ENCODE measurements around the gene E2F8. TPM values are rescaled to one million over a fixed set of nuclear protein-coding genes. Genes with fewer than 3 reads are reported as not detected.
"Not testable (repeated sequence)": the region's sequence is repeated elsewhere in the genome, so short reads cannot be mapped to it uniquely, and the experiment has no call there.

The E2F8 gene
- polyA plus RNA-seq, 4 donors: 0.27 to 13.3 (median 2.6) TPM

DNA sequence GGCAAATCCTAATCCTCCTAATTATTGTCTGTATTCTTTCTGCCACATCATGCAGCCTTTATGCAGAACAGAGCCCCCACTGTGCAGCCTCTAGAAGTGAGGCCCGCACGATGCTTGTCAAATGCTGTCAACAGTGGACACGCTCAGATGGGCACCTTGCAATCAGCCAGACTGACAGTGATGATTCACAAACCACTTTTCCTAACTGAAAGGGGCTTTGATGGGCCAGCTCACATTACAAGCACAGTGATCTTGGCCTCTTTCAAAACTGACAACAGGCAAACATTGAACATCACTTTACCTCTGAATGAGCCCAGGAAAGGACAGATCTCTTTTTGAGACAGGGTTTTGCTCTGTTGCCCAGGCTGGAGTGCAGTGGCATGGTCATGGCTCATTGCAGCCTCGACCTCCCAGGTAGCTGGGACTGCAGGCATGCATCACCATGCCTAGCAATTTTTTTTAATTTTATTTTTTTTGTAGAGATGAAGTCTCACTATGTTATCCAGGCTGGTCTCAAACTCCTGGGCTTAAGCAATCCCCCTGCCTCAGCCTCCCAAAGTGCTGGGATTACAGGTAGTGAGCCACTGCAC lies 18.0 kb upstream of the E2F8 start:
- no peak for DNase-seq
- Histone ChIP-seq H3K36me3 (ENCODE audit: control insufficient read depth in 3 of 3, insufficient read depth in 2 of 3, low read depth in 1 of 3, low read length in 3 of 3) (no peaks in the 10 kb centered on the region), H3K27ac (ENCODE audit: low read depth in 1 of 3, low read length in 2 of 3) (no peak overlapping the region), H3K4me3 (ENCODE audit: low read depth in 1 of 3, low read length in 3 of 3) (no peak overlapping the region), H3K27me3 (ENCODE audit: control insufficient read depth in 3 of 3, insufficient read depth in 3 of 3, low read length in 3 of 3) (no peaks in the 10 kb centered on the region), H3K9me3 (ENCODE audit: control insufficient read depth in 2 of 2, insufficient read depth in 1 of 2, low read depth in 1 of 2, low read length in 1 of 2) (no peaks in the 10 kb centered on the region), H3K4me1 (ENCODE audit: control insufficient read depth in 3 of 3, insufficient read depth in 2 of 3, low read depth in 1 of 3, low read length in 2 of 3) (no peaks in the 10 kb centered on the region)
- no peak for FAIRE-seq
- 77 to 80% (median 77%) methylated on average over 4 of the region's 4 CpGs for WGBS, 3 donors

DNA sequence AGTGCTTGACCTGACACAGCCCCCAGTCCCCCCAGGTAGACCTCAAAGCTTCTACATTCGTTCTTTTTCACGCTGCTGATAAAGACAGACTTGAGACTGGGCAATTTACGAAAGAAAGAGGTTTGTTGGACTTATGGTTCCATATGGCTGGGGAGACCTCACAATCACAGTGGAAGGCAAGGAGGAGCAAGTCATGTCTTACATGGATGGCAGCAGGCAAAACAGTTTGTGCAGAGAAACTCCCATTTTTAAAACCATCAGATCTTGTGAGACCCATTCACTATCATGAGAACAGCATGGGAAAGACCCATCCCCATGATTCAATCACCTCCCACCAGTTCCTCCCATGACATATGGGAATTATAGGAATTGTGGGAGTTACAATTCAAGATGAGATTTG lies 13.7 kb upstream of the E2F8 start:
- WGBS, 3 donors: 55 to 75% (median 60%) methylated on average over 3 of the region's 3 CpGs
- H3K27ac ChIP-seq (ENCODE audit: low read depth in 1 of 3, low read length in 2 of 3); FAIRE-seq; H3K36me3 ChIP-seq (ENCODE audit: control insufficient read depth in 3 of 3, insufficient read depth in 2 of 3, low read depth in 1 of 3, low read length in 3 of 3); H3K4me3 ChIP-seq (ENCODE audit: low read depth in 1 of 3, low read length in 3 of 3); H3K4me1 ChIP-seq (ENCODE audit: control insufficient read depth in 3 of 3, insufficient read depth in 2 of 3, low read depth in 1 of 3, low read length in 2 of 3); H3K27me3 ChIP-seq (ENCODE audit: control insufficient read depth in 3 of 3, insufficient read depth in 3 of 3, low read length in 3 of 3); H3K9me3 ChIP-seq (ENCODE audit: control insufficient read depth in 2 of 2, insufficient read depth in 1 of 2, low read depth in 1 of 2, low read length in 1 of 2); DNase-seq: not testable (repeated sequence)

GRCh38 chr11:19253817-19254216 lies 13.1 kb upstream of the E2F8 start:
- Histone ChIP-seq H3K9me3 (ENCODE audit: control insufficient read depth in 2 of 2, insufficient read depth in 1 of 2, low read depth in 1 of 2, low read length in 1 of 2) (no peaks in the 10 kb centered on the region), H3K27ac (ENCODE audit: low read depth in 1 of 3, low read length in 2 of 3) (no peak overlapping the region), H3K4me1 (ENCODE audit: control insufficient read depth in 3 of 3, insufficient read depth in 2 of 3, low read depth in 1 of 3, low read length in 2 of 3) (no peaks in the 10 kb centered on the region), H3K36me3 (ENCODE audit: control insufficient read depth in 3 of 3, insufficient read depth in 2 of 3, low read depth in 1 of 3, low read length in 3 of 3) (no peaks in the 10 kb centered on the region), H3K4me3 (ENCODE audit: low read depth in 1 of 3, low read length in 3 of 3) (no peak overlapping the region), H3K27me3 (ENCODE audit: control insufficient read depth in 3 of 3, insufficient read depth in 3 of 3, low read length in 3 of 3) (no peaks in the 10 kb centered on the region)
- FAIRE-seq (no peak), DNase-seq (no peak)
- 64 to 72% (median 70%) methylated on average over 3 of the region's 3 CpGs for WGBS, 3 donors

DNA sequence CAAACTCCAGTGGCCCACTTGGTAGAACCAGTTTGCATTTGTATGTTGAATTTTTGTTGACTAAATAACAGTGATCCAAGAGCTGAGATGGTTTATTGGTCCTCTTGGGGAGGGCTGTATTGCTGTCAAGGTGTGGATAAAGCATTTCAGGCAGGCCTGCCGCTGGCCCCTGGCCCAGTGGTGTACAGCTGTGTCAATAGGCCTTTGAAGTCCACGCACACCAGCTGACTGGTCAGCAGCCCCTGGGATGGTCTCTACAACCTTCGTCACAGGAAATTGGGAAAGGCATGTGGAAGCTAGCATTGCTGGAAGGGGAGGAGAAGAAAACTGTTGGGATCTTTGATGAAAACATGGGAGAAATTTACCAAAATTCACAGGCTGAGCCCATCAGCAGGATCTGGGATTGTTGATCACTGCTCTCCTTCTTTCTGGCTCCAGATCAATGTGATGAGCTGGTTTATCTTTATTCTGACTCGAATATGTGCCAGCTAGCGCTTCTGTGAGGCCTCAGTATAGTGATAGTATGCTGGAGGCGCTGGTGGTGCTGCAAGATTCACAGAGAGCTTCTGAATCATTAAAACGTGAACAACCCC lies 12.5 kb upstream of the E2F8 start:
- H3K4me3 ChIP-seq (ENCODE audit: low read depth in 1 of 3, low read length in 3 of 3): no peak overlapping the region
- H3K4me1 ChIP-seq (ENCODE audit: control insufficient read depth in 3 of 3, insufficient read depth in 2 of 3, low read depth in 1 of 3, low read length in 2 of 3): no peaks in the 10 kb centered on the region
- H3K9me3 ChIP-seq (ENCODE audit: control insufficient read depth in 2 of 2, insufficient read depth in 1 of 2, low read depth in 1 of 2, low read length in 1 of 2): no peaks in the 10 kb centered on the region
- DNase-seq (no peak), FAIRE-seq (no peak)
- 74 to 79% (median 77%) methylated on average over 7 of the region's 7 CpGs for WGBS, 3 donors
- no peak overlapping the region for H3K27ac ChIP-seq (ENCODE audit: low read depth in 1 of 3, low read length in 2 of 3)
- no peaks in the 10 kb centered on the region for H3K27me3 ChIP-seq (ENCODE audit: control insufficient read depth in 3 of 3, insufficient read depth in 3 of 3, low read length in 3 of 3)
- H3K36me3 ChIP-seq (ENCODE audit: control insufficient read depth in 3 of 3, insufficient read depth in 2 of 3, low read depth in 1 of 3, low read length in 3 of 3): no peaks in the 10 kb centered on the region

DNA sequence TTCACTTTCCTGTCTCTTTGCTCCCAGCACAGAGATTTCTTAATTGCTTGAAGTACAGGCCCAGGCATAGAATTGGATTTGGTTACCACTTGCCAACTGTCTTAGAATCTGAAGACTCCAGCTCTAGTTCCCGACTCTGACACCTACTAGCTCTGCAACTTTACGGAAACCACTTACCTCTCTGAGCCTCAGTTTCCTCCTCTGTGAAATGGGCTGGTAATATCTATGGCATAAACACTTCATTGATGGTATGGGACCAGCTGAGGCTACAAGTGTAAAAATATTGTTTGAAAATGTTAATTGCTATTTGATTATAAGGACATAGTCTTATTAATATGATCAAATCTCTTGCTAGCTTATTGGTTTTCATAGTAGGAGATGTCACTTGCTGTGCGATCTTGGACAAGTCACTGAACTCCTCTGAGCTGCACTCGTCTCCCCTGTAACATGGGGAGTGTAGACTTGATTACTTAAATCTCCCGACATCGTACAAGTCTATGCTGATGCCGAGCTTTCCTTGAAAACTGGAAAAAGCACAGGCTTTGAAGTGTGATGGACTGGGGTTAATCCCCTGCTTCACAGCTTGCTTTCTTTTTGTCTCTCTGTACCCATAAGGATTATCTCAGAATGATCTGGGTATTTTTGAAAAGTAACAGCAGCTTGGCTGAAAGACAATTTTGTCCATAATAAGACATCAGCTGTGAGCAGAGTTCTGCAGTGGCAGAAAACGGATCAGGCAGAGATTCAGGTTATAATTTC lies 11.8 kb upstream of the E2F8 start:
- Histone ChIP-seq H3K27me3 (ENCODE audit: control insufficient read depth in 3 of 3, insufficient read depth in 3 of 3, low read length in 3 of 3) (no peaks in the 10 kb centered on the region), H3K27ac (ENCODE audit: low read depth in 1 of 3, low read length in 2 of 3) (no peak overlapping the region), H3K36me3 (ENCODE audit: control insufficient read depth in 3 of 3, insufficient read depth in 2 of 3, low read depth in 1 of 3, low read length in 3 of 3) (no peaks in the 10 kb centered on the region), H3K4me1 (ENCODE audit: control insufficient read depth in 3 of 3, insufficient read depth in 2 of 3, low read depth in 1 of 3, low read length in 2 of 3) (no peaks in the 10 kb centered on the region), H3K4me3 (ENCODE audit: low read depth in 1 of 3, low read length in 3 of 3) (no peak overlapping the region), H3K9me3 (ENCODE audit: control insufficient read depth in 2 of 2, insufficient read depth in 1 of 2, low read depth in 1 of 2, low read length in 1 of 2) (no peaks in the 10 kb centered on the region)
- FAIRE-seq: no peak
- WGBS, 3 donors: 76 to 84% (median 83%) methylated on average over 8 of the region's 8 CpGs
- no peak for DNase-seq

GRCh38 chr11:19251577-19251976 lies 10.8 kb upstream of the E2F8 start:
- Histone ChIP-seq H3K36me3 (ENCODE audit: control insufficient read depth in 3 of 3, insufficient read depth in 2 of 3, low read depth in 1 of 3, low read length in 3 of 3) (no peaks in the 10 kb centered on the region), H3K27ac (ENCODE audit: low read depth in 1 of 3, low read length in 2 of 3) (no peak overlapping the region), H3K4me1 (ENCODE audit: control insufficient read depth in 3 of 3, insufficient read depth in 2 of 3, low read depth in 1 of 3, low read length in 2 of 3) (no peaks in the 10 kb centered on the region), H3K4me3 (ENCODE audit: low read depth in 1 of 3, low read length in 3 of 3) (no peak overlapping the region), H3K27me3 (ENCODE audit: control insufficient read depth in 3 of 3, insufficient read depth in 3 of 3, low read length in 3 of 3) (no peaks in the 10 kb centered on the region), H3K9me3 (ENCODE audit: control insufficient read depth in 2 of 2, insufficient read depth in 1 of 2, low read depth in 1 of 2, low read length in 1 of 2) (no peaks in the 10 kb centered on the region)
- DNase-seq (no peak), FAIRE-seq (no peak)

- 95 to 100% (median 100%) methylated on average over 1 of the region's 1 CpG for WGBS, 3 donors
- Histone ChIP-seq H3K9me3 (ENCODE audit: control insufficient read depth in 2 of 2, insufficient read depth in 1 of 2, low read depth in 1 of 2, low read length in 1 of 2) (no peaks in the 10 kb centered on the region), H3K27ac (ENCODE audit: low read depth in 1 of 3, low read length in 2 of 3) (no peak overlapping the region)
Measured at GRCh38 chr11:19246816-19247215, 6.1 kb upstream of the E2F8 start.

GRCh38 chr11:19245351-19245750 lies 4.6 kb upstream of the E2F8 start:
- H3K9me3 ChIP-seq (ENCODE audit: control insufficient read depth in 2 of 2, insufficient read depth in 1 of 2, low read depth in 1 of 2, low read length in 1 of 2): no peaks in the 10 kb centered on the region
- WGBS, 3 donors: 69 to 86% (median 75%) methylated on average over 5 of the region's 5 CpGs
- H3K4me1 ChIP-seq (ENCODE audit: control insufficient read depth in 3 of 3, insufficient read depth in 2 of 3, low read depth in 1 of 3, low read length in 2 of 3): peaks cover 0 to 18% (median 0%) of the 10 kb centered on the region in 3 donors
- FAIRE-seq (no peak), DNase-seq (peak in 1 of 2 donors; percentile 23)
- no peak overlapping the region for H3K27ac ChIP-seq (ENCODE audit: low read depth in 1 of 3, low read length in 2 of 3)
- H3K27me3 ChIP-seq (ENCODE audit: control insufficient read depth in 3 of 3, insufficient read depth in 3 of 3, low read length in 3 of 3): peaks cover 0 to 12% (median 11%) of the 10 kb centered on the region in 3 donors
- no peak overlapping the region for H3K4me3 ChIP-seq (ENCODE audit: low read depth in 1 of 3, low read length in 3 of 3)
- no peaks in the 10 kb centered on the region for H3K36me3 ChIP-seq (ENCODE audit: control insufficient read depth in 3 of 3, insufficient read depth in 2 of 3, low read depth in 1 of 3, low read length in 3 of 3)

More at GRCh38 chr11:19246816-19247215, 6.1 kb upstream of the E2F8 start:
- DNase-seq (no peak), FAIRE-seq (no peak)
- no peak overlapping the region for H3K4me3 ChIP-seq (ENCODE audit: low read depth in 1 of 3, low read length in 3 of 3)
- H3K4me1 ChIP-seq (ENCODE audit: control insufficient read depth in 3 of 3, insufficient read depth in 2 of 3, low read depth in 1 of 3, low read length in 2 of 3): peaks cover 0 to 17% (median 0%) of the 10 kb centered on the region in 3 donors
- no peaks in the 10 kb centered on the region for H3K36me3 ChIP-seq (ENCODE audit: control insufficient read depth in 3 of 3, insufficient read depth in 2 of 3, low read depth in 1 of 3, low read length in 3 of 3)
- peaks cover 0 to 11% (median 9%) of the 10 kb centered on the region in 3 donors for H3K27me3 ChIP-seq (ENCODE audit: control insufficient read depth in 3 of 3, insufficient read depth in 3 of 3, low read length in 3 of 3)
